Body of pancreas (tissue), 4 donors: ENCODE measurements around the gene CCDC78.

Experiments used
- CTCF ChIP-seq, 7 experiments: fragments of 450-650 bp in 4 of 7; fragments of 200-600 bp in 3 of 7; sonication (generic) in 3 of 7; IDR thresholded peaks; one replicate each; pipeline ENCODE4 v1.5.1; 2016 to 2019; ENCODE audit warnings: antibody characterized with exemption in 7 of 7
- POLR2A ChIP-seq, 3 donors: fragments of 450-650 bp; IDR thresholded peaks; one replicate each; pipeline ENCODE4 v1.6.1; 2016; ENCODE audit warnings: antibody characterized with exemption in 3 of 3, mild to moderate bottlenecking in 2 of 3

GRCh38 chr16:689175-689897, 36.9 kb downstream of the CCDC78 start:
- TF ChIP-seq CTCF (IDR thresholded peaks at IDR 0.05) (no peak), POLR2A (IDR thresholded peaks at IDR 0.05) (no peak)
